Neural cell (in vitro differentiated cells): Measurements from ENCODE around the gene TMF1. TPM values are rescaled to one million over a fixed set of nuclear protein-coding genes. Genes with fewer than 3 reads are reported as not detected.

Experiments
- H2AFZ ChIP-seq: fragments of 200-600, 300-800 bp; sonication (generic), shearing (Covaris generic); 2 replicates; pipeline ENCODE4 v1.6.0; 2014; ENCODE audit warnings: low read depth, mild to moderate bottlenecking, antibody characterized with exemption, low read length, moderate library complexity
- H3F3A ChIP-seq: fragments of 200-600 bp; shearing (Covaris generic); 2 replicates; pipeline ENCODE4 v1.6.1; 2016; ENCODE audit warnings: mild to moderate bottlenecking, moderate library complexity, mixed read lengths, antibody characterized with exemption, low read length; ENCODE audit not compliant: insufficient read depth, poor library complexity, severe bottlenecking
- H3K27ac ChIP-seq: fragments of 200-600, 300-800 bp; sonication (generic), shearing (Covaris generic); 2 replicates; pipeline ENCODE4 v1.5.1; 2014; ENCODE audit warnings: mild to moderate bottlenecking, low read length, moderate library complexity
- H3K27me3 ChIP-seq: fragments of 300-800, 200-600 bp; sonication (generic), shearing (Covaris generic); 2 replicates; pipeline ENCODE4 v1.6.0; 2014; ENCODE audit warnings: mild to moderate bottlenecking, low read depth, low read length, moderate library complexity; ENCODE audit not compliant: insufficient read depth
- H3K36me3 ChIP-seq: fragments of 300-800, 200-600 bp; sonication (generic), shearing (Covaris generic); 2 replicates; pipeline ENCODE4 v1.5.1; 2014; ENCODE audit warnings: mild to moderate bottlenecking, antibody characterized with exemption, low read length, moderate library complexity; ENCODE audit not compliant: insufficient read depth
- H3K4me2 ChIP-seq: fragments of 300-800, 200-600 bp; sonication (generic), shearing (Covaris generic); 2 replicates; pipeline ENCODE4 v1.6.0; 2014; ENCODE audit warnings: mild to moderate bottlenecking, low read length
- H3K4me3 ChIP-seq: fragments of 300-800, 200-600 bp; sonication (generic), shearing (Covaris generic); 2 replicates; pipeline ENCODE4 v1.5.1; 2014; ENCODE audit warnings: mild to moderate bottlenecking, low read length, moderate library complexity
- H3K79me2 ChIP-seq: fragments of 200-600 bp; shearing (Covaris generic); replicated peaks from 2 replicates; pipeline ENCODE4 v1.6.0; 2014; ENCODE audit warnings: mild to moderate bottlenecking, low read length, moderate library complexity; ENCODE audit not compliant: insufficient read depth
- H3K9ac ChIP-seq: fragments of 300-800, 200-600 bp; sonication (generic), shearing (Covaris generic); 2 replicates; pipeline ENCODE4 v1.6.1; 2016; ENCODE audit warnings: mild to moderate bottlenecking, low read length, mixed read lengths
- H3K9me2 ChIP-seq: fragments of 200-600 bp; shearing (Covaris generic); 2 replicates; pipeline ENCODE4 v1.6.1; 2016; ENCODE audit warnings: mild to moderate bottlenecking, low read length, mixed read lengths; ENCODE audit not compliant: insufficient read depth
- H3K9me3 ChIP-seq: fragments of 200-600, 300-800 bp; sonication (generic), shearing (Covaris generic); 2 replicates; pipeline ENCODE4 v1.6.1; 2016; ENCODE audit warnings: mild to moderate bottlenecking, mixed run types, low read length, moderate library complexity, mixed read lengths
- H4K20me1 ChIP-seq: fragments of 200-600 bp; shearing (Covaris generic); 2 replicates; pipeline ENCODE4 v1.6.1; 2016; ENCODE audit warnings: mild to moderate bottlenecking, mixed run types; ENCODE audit not compliant: insufficient read depth
- EP300 ChIP-seq: fragments of 450-650 bp; conservative IDR thresholded peaks from 2 replicates; pipeline ENCODE4 v1.6.1; 2014; ENCODE audit warnings: antibody characterized with exemption, mild to moderate bottlenecking, moderate library complexity; ENCODE audit not compliant: poor library complexity, severe bottlenecking
- EZH2 ChIP-seq: fragments of 200-600, 300-800 bp; shearing (Covaris generic), sonication (generic); IDR thresholded peaks from 2 replicates; pipeline ENCODE4 v1.6.1; 2014; ENCODE audit warnings: antibody characterized with exemption, low read length, borderline replicate concordance, mild to moderate bottlenecking; ENCODE audit not compliant: insufficient read depth, poor library complexity, severe bottlenecking
- MXI1 ChIP-seq: fragments of 450-650 bp; conservative IDR thresholded peaks from 2 replicates; pipeline ENCODE4 v1.6.1; 2014; ENCODE audit warnings: antibody characterized with exemption, mild to moderate bottlenecking; ENCODE audit not compliant: poor library complexity, severe bottlenecking
- POLR2AphosphoS5 ChIP-seq: IDR thresholded peaks from 2 replicates; pipeline ENCODE4 v1.6.1; 2012
- RAD21 ChIP-seq: fragments of 450-650 bp; conservative IDR thresholded peaks from 2 replicates; pipeline ENCODE4 v1.6.1; 2014; ENCODE audit warnings: antibody characterized with exemption, mild to moderate bottlenecking, moderate library complexity
- SMC3 ChIP-seq: fragments of 450-650 bp; conservative IDR thresholded peaks from 2 replicates; pipeline ENCODE4 v1.6.1; 2014; ENCODE audit warnings: antibody characterized with exemption, mild to moderate bottlenecking, moderate library complexity; ENCODE audit not compliant: poor library complexity
- TAF1 ChIP-seq: IDR thresholded peaks from 2 replicates; pipeline ENCODE4 v1.6.1; 2012; ENCODE audit warnings: low read depth
- polyA plus RNA-seq: library from polyadenylated mRNA; depleted of rRNA; stranded (reverse); fragments of >200 nt; gene quantifications from 2 replicates; pipeline ENCODE4 v1.2.3, GENCODE V29; 2014
- TF ChIP-seq, protein P1 (sequence below): IDR thresholded peaks from 2 replicates; pipeline ENCODE4 v1.6.1; 2012; ENCODE audit warnings: borderline replicate concordance
- TF ChIP-seq, protein P2 (sequence below): fragments of 450-650 bp; IDR thresholded peaks from 2 replicates; pipeline ENCODE4 v1.5.1; 2014; ENCODE audit warnings: antibody characterized with exemption, mild to moderate bottlenecking, moderate library complexity; ENCODE audit not compliant: poor library complexity, severe bottlenecking

TMF1 gene
- polyA plus RNA-seq, 1 donor from 2014 or later, result 21.4 TPM

DNA sequence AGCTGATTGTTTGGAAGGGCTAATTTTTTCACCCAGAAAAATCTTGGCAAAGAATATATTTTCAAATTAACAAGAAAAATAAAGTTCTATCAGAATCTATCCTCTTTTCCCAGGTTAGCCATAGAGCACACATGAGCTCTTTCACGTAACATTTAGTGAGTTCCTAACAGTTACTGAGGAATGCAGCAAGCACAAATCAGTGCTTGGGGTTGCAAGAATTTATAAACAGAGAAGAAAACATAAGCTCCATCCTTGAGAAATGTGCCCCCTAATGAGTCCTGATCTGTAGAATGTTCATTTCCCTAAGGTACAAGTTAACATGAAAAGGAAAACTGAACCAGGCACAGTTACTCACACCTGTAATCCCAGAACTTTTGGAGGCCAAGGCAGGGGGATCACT, 52.5 kb downstream of the TMF1 start:
- Histone ChIP-seq H3K27ac (no peak overlapping the region), H2AFZ (no peak overlapping the region), H3K36me3 (no peaks in the 10 kb centered on the region)

DNA sequence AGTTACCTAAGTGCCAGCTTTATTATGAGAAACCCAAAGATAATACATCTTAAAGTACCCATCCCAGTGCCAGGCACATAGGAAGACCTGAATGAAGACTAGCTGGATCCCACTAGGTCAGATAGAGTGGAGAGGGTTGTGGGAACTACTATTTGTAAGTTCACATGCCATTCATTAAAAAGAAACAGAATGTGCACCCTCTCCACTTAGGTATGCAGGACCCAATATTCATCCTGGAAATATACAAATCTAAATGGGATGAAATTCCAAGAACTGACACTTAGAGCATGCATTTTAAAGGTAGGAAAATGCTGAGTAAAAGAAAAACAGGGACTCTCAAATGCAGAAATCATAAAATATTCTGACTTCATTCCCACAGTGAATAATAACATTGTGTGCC, 53.0 kb downstream of the TMF1 start:
- no peak overlapping the region for H3K4me2 ChIP-seq
- H3K27me3 ChIP-seq, result no peaks in the 10 kb centered on the region
- no peak for TF ChIP-seq EP300
- TF ChIP-seq EZH2, result no peak
- no peak for TF ChIP-seq MXI1
- TF ChIP-seq, protein P1, sequence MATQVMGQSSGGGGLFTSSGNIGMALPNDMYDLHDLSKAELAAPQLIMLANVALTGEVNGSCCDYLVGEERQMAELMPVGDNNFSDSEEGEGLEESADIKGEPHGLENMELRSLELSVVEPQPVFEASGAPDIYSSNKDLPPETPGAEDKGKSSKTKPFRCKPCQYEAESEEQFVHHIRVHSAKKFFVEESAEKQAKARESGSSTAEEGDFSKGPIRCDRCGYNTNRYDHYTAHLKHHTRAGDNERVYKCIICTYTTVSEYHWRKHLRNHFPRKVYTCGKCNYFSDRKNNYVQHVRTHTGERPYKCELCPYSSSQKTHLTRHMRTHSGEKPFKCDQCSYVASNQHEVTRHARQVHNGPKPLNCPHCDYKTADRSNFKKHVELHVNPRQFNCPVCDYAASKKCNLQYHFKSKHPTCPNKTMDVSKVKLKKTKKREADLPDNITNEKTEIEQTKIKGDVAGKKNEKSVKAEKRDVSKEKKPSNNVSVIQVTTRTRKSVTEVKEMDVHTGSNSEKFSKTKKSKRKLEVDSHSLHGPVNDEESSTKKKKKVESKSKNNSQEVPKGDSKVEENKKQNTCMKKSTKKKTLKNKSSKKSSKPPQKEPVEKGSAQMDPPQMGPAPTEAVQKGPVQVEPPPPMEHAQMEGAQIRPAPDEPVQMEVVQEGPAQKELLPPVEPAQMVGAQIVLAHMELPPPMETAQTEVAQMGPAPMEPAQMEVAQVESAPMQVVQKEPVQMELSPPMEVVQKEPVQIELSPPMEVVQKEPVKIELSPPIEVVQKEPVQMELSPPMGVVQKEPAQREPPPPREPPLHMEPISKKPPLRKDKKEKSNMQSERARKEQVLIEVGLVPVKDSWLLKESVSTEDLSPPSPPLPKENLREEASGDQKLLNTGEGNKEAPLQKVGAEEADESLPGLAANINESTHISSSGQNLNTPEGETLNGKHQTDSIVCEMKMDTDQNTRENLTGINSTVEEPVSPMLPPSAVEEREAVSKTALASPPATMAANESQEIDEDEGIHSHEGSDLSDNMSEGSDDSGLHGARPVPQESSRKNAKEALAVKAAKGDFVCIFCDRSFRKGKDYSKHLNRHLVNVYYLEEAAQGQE, result no peak
- no peak for TF ChIP-seq TAF1
- no peak for TF ChIP-seq RAD21
- no peak for TF ChIP-seq POLR2AphosphoS5
- TF ChIP-seq, protein P2, sequence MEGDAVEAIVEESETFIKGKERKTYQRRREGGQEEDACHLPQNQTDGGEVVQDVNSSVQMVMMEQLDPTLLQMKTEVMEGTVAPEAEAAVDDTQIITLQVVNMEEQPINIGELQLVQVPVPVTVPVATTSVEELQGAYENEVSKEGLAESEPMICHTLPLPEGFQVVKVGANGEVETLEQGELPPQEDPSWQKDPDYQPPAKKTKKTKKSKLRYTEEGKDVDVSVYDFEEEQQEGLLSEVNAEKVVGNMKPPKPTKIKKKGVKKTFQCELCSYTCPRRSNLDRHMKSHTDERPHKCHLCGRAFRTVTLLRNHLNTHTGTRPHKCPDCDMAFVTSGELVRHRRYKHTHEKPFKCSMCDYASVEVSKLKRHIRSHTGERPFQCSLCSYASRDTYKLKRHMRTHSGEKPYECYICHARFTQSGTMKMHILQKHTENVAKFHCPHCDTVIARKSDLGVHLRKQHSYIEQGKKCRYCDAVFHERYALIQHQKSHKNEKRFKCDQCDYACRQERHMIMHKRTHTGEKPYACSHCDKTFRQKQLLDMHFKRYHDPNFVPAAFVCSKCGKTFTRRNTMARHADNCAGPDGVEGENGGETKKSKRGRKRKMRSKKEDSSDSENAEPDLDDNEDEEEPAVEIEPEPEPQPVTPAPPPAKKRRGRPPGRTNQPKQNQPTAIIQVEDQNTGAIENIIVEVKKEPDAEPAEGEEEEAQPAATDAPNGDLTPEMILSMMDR, result no peak
- no peak for TF ChIP-seq SMC3
- no peak overlapping the region for H2AFZ ChIP-seq
- H3K9ac ChIP-seq, result no peak overlapping the region
- H4K20me1 ChIP-seq, result no peaks in the 10 kb centered on the region
- no peaks in the 10 kb centered on the region for H3K9me2 ChIP-seq
- H3K27ac ChIP-seq, result no peak overlapping the region
- no peaks in the 10 kb centered on the region for H3K9me3 ChIP-seq
- no peaks in the 10 kb centered on the region for H3F3A ChIP-seq
- H3K79me2 ChIP-seq, result no peaks in the 10 kb centered on the region
- no peaks in the 10 kb centered on the region for H3K36me3 ChIP-seq
- no peak overlapping the region for H3K4me3 ChIP-seq

More for the DNA sequence above, 52.5 kb downstream of the TMF1 start:
- Histone ChIP-seq H3K27me3 (no peaks in the 10 kb centered on the region), H4K20me1 (no peaks in the 10 kb centered on the region), H3K9me3 (no peaks in the 10 kb centered on the region), H3K9ac (no peak overlapping the region), H3K9me2 (no peaks in the 10 kb centered on the region), H3K79me2 (no peaks in the 10 kb centered on the region), H3K4me2 (no peak overlapping the region), H3K4me3 (no peak overlapping the region), H3F3A (no peaks in the 10 kb centered on the region)
- TF ChIP-seq MXI1, result no peak
- TF ChIP-seq, protein P2, result no peak
- no peak for TF ChIP-seq SMC3
- no peak for TF ChIP-seq EP300
- no peak for TF ChIP-seq EZH2
- no peak for TF ChIP-seq TAF1
- TF ChIP-seq, protein P1, result no peak
- no peak for TF ChIP-seq POLR2AphosphoS5
- TF ChIP-seq RAD21, result no peak
